ENCODE results near the gene FNDC10.
"Not testable (repeated sequence)": the region's sequence is repeated elsewhere in the genome, so short reads cannot be mapped to it uniquely, and the experiment has no call there.

Gene FNDC10

DNA sequence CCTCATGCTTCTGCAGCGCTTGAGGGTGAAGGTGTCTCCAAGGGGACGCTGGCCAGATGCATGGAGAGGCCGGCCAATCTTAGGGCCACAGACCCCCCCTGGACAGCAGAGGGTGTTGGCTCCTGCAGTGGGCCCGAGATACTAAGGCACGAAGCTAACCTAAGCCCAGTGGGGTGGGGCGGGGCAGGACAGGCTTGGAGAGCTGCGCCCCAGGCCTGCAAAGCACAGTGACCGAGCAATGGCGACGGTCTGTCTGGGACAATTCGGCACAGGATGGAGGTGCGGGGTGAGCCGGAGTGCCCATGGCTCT lies 1.3 kb downstream of the FNDC10 start:
- DNase-seq, result no peak

DNA sequence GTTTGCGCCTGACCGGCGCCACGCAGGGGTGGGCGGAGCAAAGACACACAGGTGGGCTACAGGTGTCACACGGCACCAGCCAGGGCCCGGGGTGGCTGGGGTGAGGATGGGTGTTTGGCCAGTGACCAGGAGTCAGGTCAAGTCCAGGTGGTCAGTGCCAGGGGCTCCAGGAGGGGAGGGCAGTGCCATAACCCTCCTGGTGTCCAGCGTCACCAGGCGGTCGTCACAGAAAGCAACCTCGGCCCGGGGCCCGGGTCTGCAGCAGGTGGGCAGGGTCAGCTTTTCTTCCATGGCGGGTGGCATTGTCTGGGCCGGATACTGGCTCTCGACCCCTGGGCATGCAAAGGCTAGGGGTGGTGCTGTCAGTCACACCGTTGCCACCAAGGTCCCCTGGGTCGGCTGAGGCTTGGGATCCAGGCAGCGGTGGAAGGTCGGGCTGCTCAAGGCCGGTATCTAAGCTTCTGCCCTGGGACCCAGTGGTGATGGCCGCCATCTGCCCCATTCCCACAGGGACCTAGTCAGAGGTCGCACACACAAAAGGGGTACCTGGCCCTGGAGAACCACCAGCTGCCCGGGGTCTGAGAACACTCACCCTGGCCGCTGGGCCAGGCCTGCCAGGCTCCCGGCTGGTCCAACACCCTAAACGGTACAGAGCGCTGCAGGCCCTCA lies 1.8 kb downstream of the FNDC10 start:
- DNase-seq, result no peak

- DNase-seq, result no peak
These were observed 2.5 kb downstream of the FNDC10 start for GRCh38 chr1:1597275-1597930.

GRCh38 chr1:1596493-1597274 lies 3.3 kb downstream of the FNDC10 start:
- no peak for DNase-seq

GRCh38 chr1:1595341-1595740 lies 4.6 kb downstream of the FNDC10 start:
- not testable (repeated sequence) for DNase-seq

GRCh38 chr1:1594602-1595260 lies 5.2 kb downstream of the FNDC10 start:
- DNase-seq, result no peak

- DNase-seq, result no peak
These were observed 5.9 kb downstream of the FNDC10 start for GRCh38 chr1:1593834-1594601.

GRCh38 chr1:1591452-1591851 lies 8.5 kb downstream of the FNDC10 start:
- no peak for DNase-seq

DNA sequence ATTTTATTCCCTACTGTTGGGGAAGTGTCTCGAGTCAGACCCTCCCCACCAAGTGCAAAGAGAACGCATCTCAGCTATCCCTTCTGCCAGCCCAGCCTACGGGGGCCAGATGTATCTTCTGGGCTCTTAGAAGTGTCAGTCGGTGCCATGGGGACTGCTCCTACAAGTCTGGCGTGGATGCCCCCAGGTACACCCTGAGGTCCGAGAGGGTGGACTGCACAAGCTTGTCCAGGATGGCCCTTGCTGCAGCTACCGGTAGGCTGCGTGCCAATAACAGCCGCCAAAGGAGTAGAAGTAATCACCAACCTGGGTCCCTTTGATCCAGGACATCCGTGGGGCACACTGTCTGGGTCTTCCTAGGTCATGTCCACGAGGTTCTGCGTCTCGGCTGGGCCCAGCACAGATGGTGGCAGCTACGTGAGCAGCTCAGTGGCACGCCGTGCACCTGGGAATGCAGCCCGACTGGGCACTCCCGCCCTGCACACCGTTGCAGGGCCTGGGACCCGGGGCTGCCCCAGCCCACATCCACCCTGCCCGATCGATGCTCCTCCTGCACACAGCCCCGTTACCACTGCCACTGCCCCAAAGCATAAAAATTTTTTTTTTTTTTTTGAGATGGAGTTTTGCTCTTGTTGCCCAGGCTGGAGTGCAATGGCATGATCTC lies 16.5 kb downstream of the FNDC10 start:
- DNase-seq, result no peak

GRCh38 chr1:1582585-1583346 lies 17.2 kb downstream of the FNDC10 start:
- no peak for DNase-seq

DNA sequence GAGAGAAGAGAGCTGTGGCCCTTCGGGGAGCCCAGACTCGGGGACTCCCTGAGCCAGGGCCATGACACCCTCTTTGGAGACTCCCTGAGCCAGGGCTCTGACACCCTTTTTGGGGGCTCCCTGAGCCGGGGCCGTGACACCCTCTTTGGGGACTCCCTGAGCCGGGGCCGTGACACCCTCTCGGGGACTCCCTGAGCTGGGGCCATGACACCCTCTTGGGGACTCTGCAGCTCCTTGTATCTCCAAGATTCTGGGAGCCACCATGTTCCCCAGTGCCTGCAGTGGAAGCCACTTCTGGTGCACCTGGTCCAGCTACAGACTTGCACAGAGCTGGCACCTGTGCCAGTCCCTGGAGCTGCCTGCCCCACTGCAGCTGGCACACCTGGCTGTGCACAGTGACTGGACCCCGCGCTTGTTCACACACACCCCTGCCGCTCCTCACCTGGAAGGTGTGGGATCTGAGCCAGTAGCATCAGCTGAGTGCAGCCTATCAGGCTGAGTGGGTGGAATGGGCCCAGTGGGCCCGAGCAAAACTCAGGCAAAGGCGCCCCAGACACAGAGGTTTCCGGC lies 21.5 kb downstream of the FNDC10 start:
- DNase-seq, result no peak

DNA sequence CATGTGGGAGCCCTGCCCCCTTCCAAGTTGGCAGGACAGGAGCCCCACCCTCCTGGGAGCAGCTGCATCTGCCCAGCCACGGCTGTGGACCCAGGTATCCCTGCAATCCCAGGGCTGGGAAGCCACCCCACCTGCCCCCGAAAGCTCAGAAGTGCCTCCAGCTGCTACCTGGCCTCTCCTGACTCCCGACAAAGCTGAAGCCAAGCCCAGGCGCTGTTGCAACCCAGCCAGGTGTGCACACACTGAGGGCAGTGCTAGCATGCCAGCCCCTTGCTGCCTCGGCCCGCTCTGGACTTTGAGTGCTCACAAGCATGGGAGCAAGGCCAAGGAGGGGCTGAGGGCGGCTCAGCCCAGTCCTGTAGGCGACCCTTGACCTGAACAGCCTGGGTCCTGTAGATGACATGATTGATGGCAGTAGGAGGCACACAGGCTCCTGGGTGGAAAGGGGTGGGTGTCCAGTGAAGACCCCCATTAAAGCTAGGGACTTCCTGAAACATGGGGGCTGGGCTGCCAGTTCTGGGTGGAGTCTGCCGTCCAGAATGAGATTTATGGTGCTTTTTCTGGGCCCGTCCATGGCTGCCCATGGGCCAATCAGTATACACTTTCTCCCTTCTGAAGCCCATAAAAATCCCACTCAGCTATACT lies 22.4 kb downstream of the FNDC10 start:
- DNase-seq, result no peak

DNA sequence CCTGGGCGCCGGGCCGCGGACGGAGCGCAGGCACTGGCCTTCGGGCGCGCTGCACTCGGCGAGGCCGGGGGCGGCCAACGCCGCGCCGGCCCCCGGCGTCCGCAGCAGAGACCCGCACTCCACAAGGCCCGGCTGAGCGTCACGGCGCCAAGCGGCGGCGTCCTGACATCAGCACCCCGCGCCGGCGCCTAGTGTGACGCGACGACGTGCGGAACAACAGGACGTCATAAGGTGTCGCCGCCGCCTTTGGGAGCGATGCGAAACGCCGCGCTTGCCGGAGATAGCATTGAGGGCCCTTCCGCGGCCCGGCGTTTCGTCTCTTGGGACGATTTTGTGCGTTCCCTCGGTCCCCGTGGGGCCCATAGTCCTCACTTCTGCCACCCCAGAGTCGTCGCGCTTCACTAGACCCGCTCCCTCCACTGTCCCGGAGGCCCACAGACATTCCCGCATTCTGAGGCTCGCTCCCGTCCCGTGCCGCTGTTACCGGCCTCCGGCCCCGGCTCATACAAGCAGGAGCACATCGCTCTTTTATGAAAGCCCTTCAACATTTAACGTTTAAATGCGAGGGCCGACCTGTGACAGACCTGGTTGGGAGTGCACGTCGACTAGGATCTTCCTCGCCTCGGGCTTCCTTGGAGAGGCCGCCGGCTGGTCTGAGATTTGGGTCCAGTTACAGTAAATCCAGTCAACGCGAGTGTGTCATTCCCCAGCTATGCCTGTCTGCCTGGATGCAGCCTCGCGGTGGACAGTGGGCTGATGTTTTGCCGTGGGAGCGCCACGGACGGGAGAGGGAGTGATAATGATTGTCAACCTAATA lies 25.0 kb downstream of the FNDC10 start, which contains the start of gene SSU72:
SSU72 (minus strand) TSS at position 143 of the 817 bp plus-strand sequence. CDS start 306 bp downstream, outside the sequence.
- peak; percentile 82 for DNase-seq

DNA sequence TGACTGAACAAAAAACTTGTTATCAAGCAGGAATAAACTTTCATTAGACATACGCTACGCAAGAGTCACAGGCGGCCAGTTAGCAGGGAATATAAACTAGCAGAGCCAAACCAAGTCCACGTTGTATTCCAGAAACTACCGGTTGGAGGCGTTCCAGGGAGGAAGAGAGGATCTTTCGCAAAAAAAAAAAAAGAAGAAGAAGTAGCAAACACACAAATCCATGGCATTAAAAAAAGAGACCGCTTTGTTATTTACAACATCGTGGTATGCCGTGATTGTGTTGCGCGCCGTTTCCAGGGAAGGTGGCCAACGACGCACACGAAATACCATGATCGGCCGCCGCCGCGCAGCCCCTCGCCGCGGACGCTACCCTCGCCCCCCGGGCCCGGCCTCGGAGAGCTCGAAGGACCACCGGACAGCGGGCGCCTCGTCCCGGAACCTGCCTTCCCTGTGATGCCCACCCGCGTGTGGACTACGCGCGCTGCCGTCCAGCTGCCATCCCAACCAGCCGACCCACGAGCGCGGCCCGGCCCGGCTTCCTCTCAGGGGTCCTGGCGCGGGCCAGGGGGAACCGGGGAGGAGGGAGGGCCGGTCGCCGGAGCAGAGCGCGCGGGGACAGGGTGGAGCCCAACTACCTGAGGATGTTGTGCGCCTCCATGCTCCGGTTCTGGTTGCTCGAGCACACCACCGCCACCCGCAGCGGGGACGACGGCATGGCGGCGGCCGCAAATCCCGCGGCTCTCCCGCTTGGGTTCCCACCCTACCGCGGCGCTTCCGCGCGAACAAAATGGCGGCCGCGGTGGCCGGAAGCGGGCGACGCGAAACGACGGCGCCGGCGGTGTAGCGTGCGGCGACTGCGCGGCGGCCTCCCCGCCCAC lies 25.9 kb downstream of the FNDC10 start:
- peak; percentile 60 for DNase-seq

- no peak for DNase-seq
These were observed 30.6 kb downstream of the FNDC10 start for GRCh38 chr1:1569341-1569740.

GRCh38 chr1:1567891-1568291 lies 32.0 kb downstream of the FNDC10 start:
- no peak for DNase-seq

- no peak for DNase-seq
These were observed 32.6 kb downstream of the FNDC10 start for GRCh38 chr1:1567152-1567875.

- no peak for DNase-seq
These were observed 34.6 kb downstream of the FNDC10 start for GRCh38 chr1:1565340-1565739.
